Frontal cortex (tissue), 4 donors: ENCODE data around the gene DSCAM. TPM values are rescaled to one million over a fixed set of nuclear protein-coding genes. Genes with fewer than 3 reads are reported as not detected.
"Not testable (repeated sequence)": the region's sequence is repeated elsewhere in the genome, so short reads cannot be mapped to it uniquely, and the experiment has no call there.

Experiments used
- DNase-seq, 2 donors: peaks; one replicate each; pipeline ENCODE4 v3.0.0; 2012; ENCODE audit warnings: low spot score in 2 of 2
- FAIRE-seq: peaks from 2 replicates; lab custom pipeline; 2012; peaks lifted over from hg19 to GRCh38; lab: Jason Lieb, UNC
- total RNA-seq: library from RNA; depleted of rRNA; stranded (reverse); fragments of >200 nt; gene quantifications from one replicate; pipeline ENCODE4 v1.2.3, GENCODE V29; 2014
- donor health status: control.
- donor health status: control.
- donor health status: control.

The DSCAM gene
- total RNA-seq, 1 donor from 2014 or later, result 11.8 TPM

DNA sequence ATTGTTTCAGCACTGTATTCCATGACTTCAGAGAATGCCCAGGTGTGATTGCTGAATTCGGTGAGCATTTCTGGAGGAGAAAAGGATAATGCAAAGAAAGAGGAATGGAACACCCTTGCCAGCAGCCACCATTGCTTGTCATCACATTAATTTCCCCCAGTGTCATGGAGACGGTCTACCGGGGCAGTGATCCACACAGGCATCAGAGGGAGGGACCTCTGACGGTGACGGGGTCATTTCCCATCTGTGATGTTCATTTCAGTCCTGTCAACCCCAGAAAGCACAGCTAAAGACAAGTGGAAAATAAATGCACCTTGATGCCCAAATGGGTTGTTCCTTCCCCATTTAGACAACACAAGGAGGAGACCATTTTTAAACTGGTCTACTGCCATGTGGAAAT, 603.3 kb downstream of the DSCAM start:
- FAIRE-seq, result no peak
- DNase-seq, result no peak

GRCh38 chr21:40242586-40243265, 604.2 kb downstream of the DSCAM start:
- no peak for FAIRE-seq
- no peak for DNase-seq

- DNase-seq (no peak), FAIRE-seq (no peak)
These were observed 611.4 kb downstream of the DSCAM start for GRCh38 chr21:40235528-40235927.

- no peak for DNase-seq
These were observed 615.0 kb downstream of the DSCAM start for GRCh38 chr21:40231979-40232378.

DNA sequence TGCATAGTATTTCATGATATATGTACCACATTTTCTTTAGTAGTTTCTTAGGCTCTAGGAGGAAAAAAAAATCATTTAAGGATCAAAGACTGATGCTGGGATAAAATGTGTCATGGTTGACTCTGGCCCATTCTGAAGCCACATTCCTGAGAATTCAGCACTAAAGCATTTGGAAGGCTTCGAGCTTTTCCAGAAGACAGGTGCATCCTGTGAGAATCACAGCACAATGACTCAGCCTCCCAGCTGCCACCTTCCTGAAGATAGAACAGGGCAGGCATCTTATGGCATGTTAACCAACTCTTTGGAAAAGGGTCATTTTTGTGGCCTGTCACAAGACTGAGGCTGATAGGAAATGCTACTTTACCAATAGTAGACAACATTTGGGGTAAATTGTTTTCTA, 619.9 kb downstream of the DSCAM start:
- no peak for FAIRE-seq
- no peak for DNase-seq

More at GRCh38 chr21:40231979-40232378, 615.0 kb downstream of the DSCAM start:
- FAIRE-seq, result no peak

DNA sequence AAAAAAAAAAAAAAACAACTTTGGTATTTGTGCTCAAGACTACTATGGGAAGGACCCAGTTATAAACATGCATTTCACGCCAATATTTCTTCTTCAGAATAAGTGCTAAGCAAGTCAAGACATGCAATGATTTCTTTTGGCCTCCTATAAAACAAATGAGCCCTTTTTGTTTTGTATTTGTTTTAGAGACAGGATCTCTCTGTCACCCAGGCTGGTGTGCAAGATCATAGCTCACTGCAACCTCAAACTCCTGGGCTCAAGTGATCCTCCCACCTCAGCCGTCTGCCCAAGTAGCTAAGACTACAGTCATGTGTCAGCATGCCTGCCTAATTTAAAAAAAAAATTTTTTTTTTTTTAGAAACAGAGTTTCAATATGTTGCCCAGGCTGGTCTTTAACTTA, 631.0 kb downstream of the DSCAM start:
- FAIRE-seq, result no peak
- DNase-seq, result no peak

DNA sequence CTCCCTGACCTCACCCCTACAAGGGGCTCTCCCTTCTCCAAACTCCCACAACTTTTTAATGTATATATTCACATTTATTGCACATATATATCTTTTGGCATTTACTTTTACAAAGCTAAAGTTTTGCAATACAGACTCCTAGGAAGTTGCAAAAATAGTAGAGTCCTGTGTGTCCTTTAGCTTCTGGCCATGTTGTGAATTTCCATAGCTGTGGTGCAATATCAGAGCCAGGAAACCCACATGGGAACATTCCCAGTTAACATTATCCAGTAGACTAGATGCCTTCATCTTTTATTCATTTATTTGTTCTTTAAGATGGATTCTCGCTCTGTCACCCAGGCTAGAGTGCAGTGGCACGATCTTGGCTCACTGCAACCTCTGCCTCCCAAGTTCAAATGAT, 636.7 kb downstream of the DSCAM start:
- FAIRE-seq, result no peak
- no peak for DNase-seq

GRCh38 chr21:40208948-40209345, 638.0 kb downstream of the DSCAM start:
- no peak for DNase-seq
- no peak for FAIRE-seq

DNA sequence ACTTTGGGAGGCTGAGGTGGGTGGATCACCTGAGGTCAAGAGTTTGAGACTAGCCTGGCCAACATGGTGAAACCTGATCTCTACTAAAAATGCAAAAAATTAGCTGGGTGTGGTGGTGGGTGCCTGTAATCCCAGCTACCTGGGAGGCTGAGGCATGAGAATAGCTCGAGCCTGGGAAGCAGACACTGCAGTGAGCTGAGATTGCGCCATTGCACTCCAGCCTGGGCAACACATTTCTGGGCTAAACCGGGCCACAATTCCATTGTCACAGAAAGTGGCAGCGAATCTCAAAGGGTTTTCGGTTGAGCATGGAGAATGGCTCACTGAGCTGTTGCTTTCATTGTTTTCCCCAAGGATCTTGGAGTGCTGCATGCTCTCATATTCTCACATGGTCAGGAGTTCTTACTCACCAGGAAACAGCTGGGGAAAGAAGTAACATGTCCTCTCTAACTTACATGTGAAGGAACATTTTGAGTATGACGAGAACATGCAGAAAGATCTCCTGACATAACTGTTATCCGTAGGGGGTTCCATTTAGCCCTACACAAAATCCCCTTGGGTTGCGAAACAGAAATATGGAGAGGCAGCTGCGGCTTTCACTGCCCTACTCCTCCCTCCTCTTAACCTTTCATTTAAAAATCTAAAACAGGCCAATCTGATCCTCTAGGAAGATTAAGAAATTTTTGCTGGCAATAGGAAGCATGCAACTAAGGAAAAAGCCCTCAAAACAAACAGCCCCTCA, 638.6 kb downstream of the DSCAM start:
- DNase-seq (no peak), FAIRE-seq (no peak)

GRCh38 chr21:40200946-40201345, 646.0 kb downstream of the DSCAM start:
- DNase-seq, result no peak
- FAIRE-seq, result no peak

DNA sequence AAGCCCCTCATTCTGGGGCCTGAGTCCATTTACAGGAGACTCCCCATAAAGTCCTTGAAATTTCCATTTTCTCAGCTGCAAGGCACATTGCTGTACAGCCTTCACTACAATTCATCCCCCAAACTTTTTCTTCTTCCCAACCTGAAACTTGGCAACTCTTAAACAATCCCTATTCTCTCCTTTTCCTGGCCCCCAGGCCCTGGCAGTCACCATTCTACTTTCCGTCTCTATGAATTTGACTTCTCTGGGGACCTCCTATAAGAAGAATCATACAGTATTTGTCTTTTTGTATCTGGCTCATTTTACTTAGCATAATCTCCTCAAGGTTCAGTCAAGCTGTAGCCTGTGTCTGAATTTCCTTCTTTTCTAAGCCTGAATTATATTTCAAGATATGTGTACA, 646.8 kb downstream of the DSCAM start:
- FAIRE-seq, result no peak
- DNase-seq, result no peak

GRCh38 chr21:40194185-40194980, 652.6 kb downstream of the DSCAM start:
- FAIRE-seq (no peak), DNase-seq (no peak)

GRCh38 chr21:40191616-40192015, 655.3 kb downstream of the DSCAM start:
- FAIRE-seq, result no peak
- DNase-seq, result no peak

DNA sequence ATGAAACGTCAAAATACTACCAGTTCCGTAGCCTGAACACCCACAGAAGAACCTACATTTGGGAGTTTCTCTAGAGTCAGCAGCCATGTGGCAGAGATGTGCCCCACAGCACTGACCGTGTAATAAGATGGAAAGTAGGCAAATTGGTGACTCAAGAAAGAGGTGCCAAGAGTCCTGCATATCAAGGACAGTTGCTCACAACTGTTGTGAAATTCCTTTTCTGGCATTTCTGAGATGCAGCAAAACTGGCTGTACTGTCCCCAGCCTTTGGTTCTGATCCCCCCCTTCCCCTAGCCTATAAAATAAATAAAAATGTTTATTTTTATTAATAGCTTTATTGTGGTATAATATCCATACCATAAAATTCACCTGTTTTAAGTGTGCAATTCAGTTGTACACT, 655.8 kb downstream of the DSCAM start:
- DNase-seq, result no peak
- FAIRE-seq, result no peak

DNA sequence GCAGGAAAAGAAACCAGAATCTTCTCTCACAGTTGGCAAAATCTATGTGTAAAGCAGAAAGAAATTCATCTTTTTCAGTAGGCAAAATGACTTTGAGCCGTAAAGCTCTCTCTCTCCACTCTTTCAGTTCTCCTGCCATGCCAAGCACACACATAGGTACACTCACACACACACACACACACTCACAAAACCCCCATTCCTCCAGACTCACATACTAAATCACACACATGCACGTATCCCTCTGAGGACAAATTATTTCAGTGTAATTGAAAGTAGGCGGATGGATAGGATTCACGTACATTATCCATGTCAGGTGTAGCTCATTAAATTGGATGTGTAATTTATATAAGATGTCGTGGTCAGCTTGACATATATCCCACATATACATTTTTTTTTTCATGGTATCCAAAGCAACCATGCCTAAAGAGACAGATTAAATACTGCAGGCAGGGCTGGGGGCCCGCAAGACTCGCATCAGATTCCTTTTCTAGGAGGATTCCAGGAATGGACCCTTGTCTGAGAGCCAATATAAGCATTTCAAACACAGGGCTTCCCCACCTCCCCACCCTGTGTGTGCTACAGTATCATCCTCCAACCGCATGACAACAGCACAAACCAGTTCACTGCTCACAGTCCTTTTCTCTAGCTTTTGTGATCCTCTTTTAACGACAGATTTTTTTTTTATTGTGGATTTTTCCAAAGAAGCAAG, 658.9 kb downstream of the DSCAM start:
- no peak for DNase-seq
- no peak for FAIRE-seq

GRCh38 chr21:40187244-40187643, 659.7 kb downstream of the DSCAM start:
- DNase-seq, result no peak

DNA sequence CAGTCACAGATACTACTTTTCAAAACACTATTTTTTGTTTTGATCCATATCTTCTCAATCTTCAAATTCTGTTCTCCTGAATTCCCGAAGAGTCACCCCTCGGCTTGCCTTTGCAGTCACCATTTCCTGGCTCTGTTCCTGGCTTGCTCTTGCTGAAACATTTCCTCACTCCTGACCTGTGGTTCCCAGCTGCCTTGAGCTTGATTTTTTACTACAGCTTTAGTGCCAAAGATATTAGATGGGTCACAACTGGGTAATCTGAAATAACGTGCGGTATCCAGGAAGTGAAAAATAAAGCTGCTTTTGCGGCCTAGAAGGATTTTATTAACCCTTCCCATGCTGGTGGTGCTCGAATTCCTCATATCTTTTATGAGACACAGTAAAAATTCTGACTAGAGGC, 660.9 kb downstream of the DSCAM start:
- FAIRE-seq, result no peak
- no peak for DNase-seq

More at GRCh38 chr21:40187244-40187643, 659.7 kb downstream of the DSCAM start:
- FAIRE-seq, result no peak

DNA sequence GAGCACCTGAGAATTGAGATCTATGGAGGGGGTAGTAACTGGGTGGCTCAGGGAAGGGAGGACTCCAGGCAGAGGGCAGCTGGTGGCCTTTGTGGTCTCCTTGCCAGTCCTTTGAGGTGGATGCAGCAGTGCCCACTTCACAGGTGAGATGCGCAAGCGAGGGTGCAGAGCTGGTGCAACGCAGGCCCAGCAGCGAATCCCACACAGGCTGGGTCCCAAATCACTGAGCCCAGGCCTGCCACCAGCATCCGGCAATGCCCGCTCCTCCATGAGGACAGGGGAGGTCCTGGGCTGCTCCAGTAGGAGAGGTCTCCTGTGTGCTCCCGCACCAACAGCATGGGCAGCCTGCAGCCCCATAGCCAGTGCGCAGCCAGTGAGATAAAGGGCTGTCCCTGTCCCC, 661.8 kb downstream of the DSCAM start:
- DNase-seq, result no peak
- FAIRE-seq, result no peak

- FAIRE-seq, DNase-seq: not testable (repeated sequence)
These were observed 664.5 kb downstream of the DSCAM start for GRCh38 chr21:40182491-40182890.

- FAIRE-seq (no peak), DNase-seq (no peak)
These were observed 667.8 kb downstream of the DSCAM start for GRCh38 chr21:40179166-40179565.
